NB4 (cell line): ENCODE data around the gene ARHGAP28.

Experiments used
- MAX ChIP-seq: IDR thresholded peaks from 2 replicates; pipeline ENCODE4 v1.6.1; 2011; ENCODE audit warnings: low read depth, low read length
- MYC ChIP-seq: IDR thresholded peaks from 2 replicates; pipeline ENCODE4 v1.6.1; 2011; ENCODE audit warnings: low read depth, low read length
- POLR2A ChIP-seq: IDR thresholded peaks from 2 replicates; pipeline ENCODE4 v1.6.1; 2011; ENCODE audit warnings: mild to moderate bottlenecking; ENCODE audit not compliant: insufficient read length; ENCODE audit errors: extremely low read depth
- TF ChIP-seq, protein P1 (sequence below): IDR thresholded peaks from one replicate; pipeline ENCODE4 v1.5.1; 2012; ENCODE audit warnings: low read depth, low read length

GRCh38 chr18:6734726-6735430 is 5.4 kb downstream of the ARHGAP28 start:
- TF ChIP-seq, protein P1, sequence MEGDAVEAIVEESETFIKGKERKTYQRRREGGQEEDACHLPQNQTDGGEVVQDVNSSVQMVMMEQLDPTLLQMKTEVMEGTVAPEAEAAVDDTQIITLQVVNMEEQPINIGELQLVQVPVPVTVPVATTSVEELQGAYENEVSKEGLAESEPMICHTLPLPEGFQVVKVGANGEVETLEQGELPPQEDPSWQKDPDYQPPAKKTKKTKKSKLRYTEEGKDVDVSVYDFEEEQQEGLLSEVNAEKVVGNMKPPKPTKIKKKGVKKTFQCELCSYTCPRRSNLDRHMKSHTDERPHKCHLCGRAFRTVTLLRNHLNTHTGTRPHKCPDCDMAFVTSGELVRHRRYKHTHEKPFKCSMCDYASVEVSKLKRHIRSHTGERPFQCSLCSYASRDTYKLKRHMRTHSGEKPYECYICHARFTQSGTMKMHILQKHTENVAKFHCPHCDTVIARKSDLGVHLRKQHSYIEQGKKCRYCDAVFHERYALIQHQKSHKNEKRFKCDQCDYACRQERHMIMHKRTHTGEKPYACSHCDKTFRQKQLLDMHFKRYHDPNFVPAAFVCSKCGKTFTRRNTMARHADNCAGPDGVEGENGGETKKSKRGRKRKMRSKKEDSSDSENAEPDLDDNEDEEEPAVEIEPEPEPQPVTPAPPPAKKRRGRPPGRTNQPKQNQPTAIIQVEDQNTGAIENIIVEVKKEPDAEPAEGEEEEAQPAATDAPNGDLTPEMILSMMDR = no peak
- TF ChIP-seq POLR2A = no peak
- TF ChIP-seq MYC = no peak
- no peak for TF ChIP-seq MAX
